ENCODE data around the gene ZNF423. TPM values are rescaled to one million over a fixed set of nuclear protein-coding genes. Genes with fewer than 3 reads are reported as not detected.

ZNF423 gene
- total and polyA plus RNA-seq, 2 of the 13 experiments (the other 11 are each of a cell fraction or from before 2014, with no cell fraction given) = 0.07 to 0.31 TPM

GRCh38 chr16:49884033-49885015 lies 28.4 kb upstream of the ZNF423 start (continued):
- peak; percentile 42; the same call in 1 of the 2 replicates for TF ChIP-seq AHDC1 (CRISPR knock-in tag; IDR thresholded peaks at IDR 0.05; ENCODE audit: borderline replicate concordance)
- no peak for TF ChIP-seq JDP2 (CRISPR knock-in tag; IDR thresholded peaks at IDR 0.05; ENCODE audit: borderline replicate concordance)
- TF ChIP-seq, protein P1, sequence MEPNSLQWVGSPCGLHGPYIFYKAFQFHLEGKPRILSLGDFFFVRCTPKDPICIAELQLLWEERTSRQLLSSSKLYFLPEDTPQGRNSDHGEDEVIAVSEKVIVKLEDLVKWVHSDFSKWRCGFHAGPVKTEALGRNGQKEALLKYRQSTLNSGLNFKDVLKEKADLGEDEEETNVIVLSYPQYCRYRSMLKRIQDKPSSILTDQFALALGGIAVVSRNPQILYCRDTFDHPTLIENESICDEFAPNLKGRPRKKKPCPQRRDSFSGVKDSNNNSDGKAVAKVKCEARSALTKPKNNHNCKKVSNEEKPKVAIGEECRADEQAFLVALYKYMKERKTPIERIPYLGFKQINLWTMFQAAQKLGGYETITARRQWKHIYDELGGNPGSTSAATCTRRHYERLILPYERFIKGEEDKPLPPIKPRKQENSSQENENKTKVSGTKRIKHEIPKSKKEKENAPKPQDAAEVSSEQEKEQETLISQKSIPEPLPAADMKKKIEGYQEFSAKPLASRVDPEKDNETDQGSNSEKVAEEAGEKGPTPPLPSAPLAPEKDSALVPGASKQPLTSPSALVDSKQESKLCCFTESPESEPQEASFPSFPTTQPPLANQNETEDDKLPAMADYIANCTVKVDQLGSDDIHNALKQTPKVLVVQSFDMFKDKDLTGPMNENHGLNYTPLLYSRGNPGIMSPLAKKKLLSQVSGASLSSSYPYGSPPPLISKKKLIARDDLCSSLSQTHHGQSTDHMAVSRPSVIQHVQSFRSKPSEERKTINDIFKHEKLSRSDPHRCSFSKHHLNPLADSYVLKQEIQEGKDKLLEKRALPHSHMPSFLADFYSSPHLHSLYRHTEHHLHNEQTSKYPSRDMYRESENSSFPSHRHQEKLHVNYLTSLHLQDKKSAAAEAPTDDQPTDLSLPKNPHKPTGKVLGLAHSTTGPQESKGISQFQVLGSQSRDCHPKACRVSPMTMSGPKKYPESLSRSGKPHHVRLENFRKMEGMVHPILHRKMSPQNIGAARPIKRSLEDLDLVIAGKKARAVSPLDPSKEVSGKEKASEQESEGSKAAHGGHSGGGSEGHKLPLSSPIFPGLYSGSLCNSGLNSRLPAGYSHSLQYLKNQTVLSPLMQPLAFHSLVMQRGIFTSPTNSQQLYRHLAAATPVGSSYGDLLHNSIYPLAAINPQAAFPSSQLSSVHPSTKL (CRISPR knock-in tag; IDR thresholded peaks at IDR 0.05) = peak; percentile 59
- no peak for TF ChIP-seq THAP8 (CRISPR knock-in tag; IDR thresholded peaks at IDR 0.05; ENCODE audit: borderline replicate concordance)
- TF ChIP-seq ZNF281 (CRISPR knock-in tag; IDR thresholded peaks at IDR 0.05; ENCODE audit: borderline replicate concordance) = peak; percentile 12; the same call in 1 of the 2 replicates
- TF ChIP-seq, protein P2, sequence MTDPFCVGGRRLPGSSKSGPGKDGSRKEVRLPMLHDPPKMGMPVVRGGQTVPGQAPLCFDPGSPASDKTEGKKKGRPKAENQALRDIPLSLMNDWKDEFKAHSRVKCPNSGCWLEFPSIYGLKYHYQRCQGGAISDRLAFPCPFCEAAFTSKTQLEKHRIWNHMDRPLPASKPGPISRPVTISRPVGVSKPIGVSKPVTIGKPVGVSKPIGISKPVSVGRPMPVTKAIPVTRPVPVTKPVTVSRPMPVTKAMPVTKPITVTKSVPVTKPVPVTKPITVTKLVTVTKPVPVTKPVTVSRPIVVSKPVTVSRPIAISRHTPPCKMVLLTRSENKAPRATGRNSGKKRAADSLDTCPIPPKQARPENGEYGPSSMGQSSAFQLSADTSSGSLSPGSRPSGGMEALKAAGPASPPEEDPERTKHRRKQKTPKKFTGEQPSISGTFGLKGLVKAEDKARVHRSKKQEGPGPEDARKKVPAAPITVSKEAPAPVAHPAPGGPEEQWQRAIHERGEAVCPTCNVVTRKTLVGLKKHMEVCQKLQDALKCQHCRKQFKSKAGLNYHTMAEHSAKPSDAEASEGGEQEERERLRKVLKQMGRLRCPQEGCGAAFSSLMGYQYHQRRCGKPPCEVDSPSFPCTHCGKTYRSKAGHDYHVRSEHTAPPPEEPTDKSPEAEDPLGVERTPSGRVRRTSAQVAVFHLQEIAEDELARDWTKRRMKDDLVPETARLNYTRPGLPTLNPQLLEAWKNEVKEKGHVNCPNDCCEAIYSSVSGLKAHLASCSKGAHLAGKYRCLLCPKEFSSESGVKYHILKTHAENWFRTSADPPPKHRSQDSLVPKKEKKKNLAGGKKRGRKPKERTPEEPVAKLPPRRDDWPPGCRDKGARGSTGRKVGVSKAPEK (CRISPR knock-in tag; IDR thresholded peaks at IDR 0.05; ENCODE audit: borderline replicate concordance) = no peak
- no peak for TF ChIP-seq DDIT3 (CRISPR knock-in tag; IDR thresholded peaks at IDR 0.05)

Data from HepG2 (cell line).